Measurements from ENCODE around the gene ST3GAL2. TPM values are rescaled to one million over a fixed set of nuclear protein-coding genes. Genes with fewer than 3 reads are reported as not detected.

ST3GAL2 gene
- total and polyA plus RNA-seq, 2 donors (not counting 3 experiments of a cell fraction or from before 2014, with no cell fraction given), result 23.0 to 50.4 TPM

DNA sequence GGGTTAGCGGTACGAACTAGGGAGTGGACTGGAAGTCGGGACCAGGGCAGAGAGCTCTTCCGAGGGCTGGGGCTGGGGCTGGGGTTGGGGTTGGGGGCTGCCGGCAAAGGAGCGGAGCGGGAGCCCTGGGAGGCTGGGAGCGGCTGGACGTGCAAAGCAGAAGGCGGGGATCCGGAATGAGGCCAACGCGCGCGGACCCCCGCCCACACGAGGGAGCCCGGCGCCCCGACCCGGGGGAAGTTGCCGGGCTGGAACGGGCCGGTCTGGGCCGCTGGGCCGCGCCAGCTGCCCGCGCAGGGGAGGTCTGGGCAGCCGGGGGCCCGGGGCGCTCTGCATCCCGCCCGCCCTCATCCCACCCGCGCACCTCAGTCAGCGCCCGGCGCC, 323 bp downstream of the ST3GAL2 start:
- dilution Hi-C loops (cut with MboI; ENCODE audit: extremely low pct_ligation_motif_present, low sequenced_read_pairs) (no loop called here), intact Hi-C loops (cut with micrococcal nuclease) (loop anchor here (2.0 kb wide), 1 partner anchor 84 kb away; the partner anchor contains the start of genes COG4 and SF3B3)
- Histone ChIP-seq H3K9me1 (replicated peaks; ENCODE audit: control insufficient read depth, extremely low read depth, insufficient read depth, low read length) (no peaks in the 10 kb centered on the region), H3K4me3 (replicated peaks in 1 of 3; ENCODE audit: insufficient read depth in 1 of 3, low read depth in 1 of 3, low read length in 3 of 3) (peak overlapping the region; percentile 53 to 88 (median 66)), H3K27ac (ENCODE audit: insufficient read depth, low read depth, low read length) (no peak overlapping the region), H3K9me3 (replicated peaks; ENCODE audit: control insufficient read depth, insufficient read depth, low read length) (no peaks in the 10 kb centered on the region), H3K36me3 (ENCODE audit: control insufficient read depth in 2 of 2, extremely low read depth in 1 of 2, insufficient read depth in 2 of 2, low read length in 2 of 2) (peaks cover 0 to 5% of the 10 kb centered on the region in 2 experiments), H3K9ac (replicated peaks; ENCODE audit: extremely low read depth, insufficient read depth, low read length) (peak overlapping the region; percentile 60), H2AFZ (ENCODE audit: low read depth, low read length) (peak overlapping the region; percentile 34), H3K4me1 (ENCODE audit: control insufficient read depth, extremely low read depth, insufficient read depth, low read length) (peaks cover 38% of the 10 kb centered on the region), H3K79me2 (ENCODE audit: control insufficient read depth, insufficient read depth, low read length) (peaks cover 36% of the 10 kb centered on the region), H3K4me2 (ENCODE audit: insufficient read depth, low read length) (peak overlapping the region; percentile 96), H4K20me1 (replicated peaks; ENCODE audit: control insufficient read depth, extremely low read depth, insufficient read depth, low read length) (no peaks in the 10 kb centered on the region), H3K27me3 (ENCODE audit: control insufficient read depth in 2 of 2, insufficient read depth in 2 of 2, low read length in 2 of 2) (no peaks in the 10 kb centered on the region)
- DNase-seq (ENCODE audit: low read depth, low spot score) (no peak), FAIRE-seq (no peak)
- TF ChIP-seq, protein P1, sequence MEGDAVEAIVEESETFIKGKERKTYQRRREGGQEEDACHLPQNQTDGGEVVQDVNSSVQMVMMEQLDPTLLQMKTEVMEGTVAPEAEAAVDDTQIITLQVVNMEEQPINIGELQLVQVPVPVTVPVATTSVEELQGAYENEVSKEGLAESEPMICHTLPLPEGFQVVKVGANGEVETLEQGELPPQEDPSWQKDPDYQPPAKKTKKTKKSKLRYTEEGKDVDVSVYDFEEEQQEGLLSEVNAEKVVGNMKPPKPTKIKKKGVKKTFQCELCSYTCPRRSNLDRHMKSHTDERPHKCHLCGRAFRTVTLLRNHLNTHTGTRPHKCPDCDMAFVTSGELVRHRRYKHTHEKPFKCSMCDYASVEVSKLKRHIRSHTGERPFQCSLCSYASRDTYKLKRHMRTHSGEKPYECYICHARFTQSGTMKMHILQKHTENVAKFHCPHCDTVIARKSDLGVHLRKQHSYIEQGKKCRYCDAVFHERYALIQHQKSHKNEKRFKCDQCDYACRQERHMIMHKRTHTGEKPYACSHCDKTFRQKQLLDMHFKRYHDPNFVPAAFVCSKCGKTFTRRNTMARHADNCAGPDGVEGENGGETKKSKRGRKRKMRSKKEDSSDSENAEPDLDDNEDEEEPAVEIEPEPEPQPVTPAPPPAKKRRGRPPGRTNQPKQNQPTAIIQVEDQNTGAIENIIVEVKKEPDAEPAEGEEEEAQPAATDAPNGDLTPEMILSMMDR (IDR thresholded peaks at IDR 0.05; ENCODE audit: extremely low read depth in 1 of 2, insufficient read depth in 1 of 2, low read depth in 1 of 2, low read length in 2 of 2), result no peak
- no peak for TF ChIP-seq POLR2AphosphoS5 (IDR thresholded peaks at IDR 0.05; ENCODE audit: insufficient read depth, low read depth, low read length)
- TF ChIP-seq MYC (IDR thresholded peaks at IDR 0.05; ENCODE audit: low read depth, low read length), result no peak
- no peak for TF ChIP-seq JUN (IDR thresholded peaks at IDR 0.05; ENCODE audit: borderline replicate concordance, insufficient read depth, insufficient read length, low read depth)
- TF ChIP-seq POLR2A (IDR thresholded peaks at IDR 0.05; ENCODE audit: low read depth, low read length), result no peak
- no peak for TF ChIP-seq EZH2 (IDR thresholded peaks at IDR 0.05; ENCODE audit: borderline replicate concordance, low read depth, low read length, severe bottlenecking)
- TF ChIP-seq FOS (IDR thresholded peaks at IDR 0.05; ENCODE audit: borderline replicate concordance, insufficient read depth, low read length), result no peak
- TF ChIP-seq GATA2 (IDR thresholded peaks at IDR 0.05; ENCODE audit: insufficient read depth, insufficient read length, low read depth, low read length), result no peak
- TF ChIP-seq, protein P2, sequence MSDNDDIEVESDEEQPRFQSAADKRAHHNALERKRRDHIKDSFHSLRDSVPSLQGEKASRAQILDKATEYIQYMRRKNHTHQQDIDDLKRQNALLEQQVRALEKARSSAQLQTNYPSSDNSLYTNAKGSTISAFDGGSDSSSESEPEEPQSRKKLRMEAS (IDR thresholded peaks at IDR 0.05; ENCODE audit: insufficient read depth, insufficient read length), result no peak
- ChIA-PET POLR2A (interaction anchor here (0.8 kb wide), 1 partner anchor 57 kb away, joined by 3 read pairs; no protein-coding TSS in a partner anchor), CTCF (interaction anchor here (0.6 to 2.0 kb wide), 11 partner anchors 22 to 1149 kb away, joined by 3 to 8 read pairs (median 5); no protein-coding TSS in a partner anchor)
- no TSS peak for BruUV-seq (replicated peaks)

Data from endothelial cell of umbilical vein (primary cell).